Measurements from ENCODE around the gene GSE1.
A peak's percentile ranks its signal among the peaks of the same experiment; 100 is the strongest.

Gene GSE1

GRCh38 chr16:85696781-85697180 lies 83.7 kb downstream of the GSE1 start:
- no peak for DNase-seq (ENCODE audit: low read depth in 1 of 2, low spot score in 1 of 2)

- DNase-seq (ENCODE audit: low read depth in 1 of 2, low spot score in 1 of 2), result no peak
These were observed 84.3 kb downstream of the GSE1 start for GRCh38 chr16:85697431-85697830.

DNA sequence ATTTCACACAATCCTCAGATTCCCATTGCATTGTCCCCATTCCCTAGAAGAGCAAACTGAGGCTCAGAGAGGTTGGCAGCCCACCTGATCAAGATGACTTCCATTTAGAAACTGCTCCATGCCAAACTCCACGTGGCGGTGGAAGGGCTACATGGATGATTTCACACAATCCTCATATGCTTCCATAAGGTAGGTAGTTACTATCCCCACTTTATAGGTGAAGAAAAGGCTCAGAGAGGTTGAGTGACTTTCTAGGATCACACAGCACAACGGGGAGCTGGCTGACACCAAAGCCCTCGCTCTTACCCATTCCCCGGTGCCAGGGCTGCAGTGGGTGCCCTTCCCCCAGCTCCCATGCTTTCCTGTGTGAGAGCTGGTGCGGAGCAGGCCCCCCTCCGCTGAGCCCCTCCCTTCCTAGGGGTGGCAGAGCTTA lies 85.4 kb downstream of the GSE1 start:
- no peak for DNase-seq (ENCODE audit: low read depth in 1 of 2, low spot score in 1 of 2)

- no peak for DNase-seq (ENCODE audit: low read depth in 1 of 2, low spot score in 1 of 2)
These were observed 85.9 kb downstream of the GSE1 start for GRCh38 chr16:85698935-85699558.

- no peak for DNase-seq (ENCODE audit: low read depth in 1 of 2, low spot score in 1 of 2)
These were observed 86.5 kb downstream of the GSE1 start for GRCh38 chr16:85699628-85700027.

DNA sequence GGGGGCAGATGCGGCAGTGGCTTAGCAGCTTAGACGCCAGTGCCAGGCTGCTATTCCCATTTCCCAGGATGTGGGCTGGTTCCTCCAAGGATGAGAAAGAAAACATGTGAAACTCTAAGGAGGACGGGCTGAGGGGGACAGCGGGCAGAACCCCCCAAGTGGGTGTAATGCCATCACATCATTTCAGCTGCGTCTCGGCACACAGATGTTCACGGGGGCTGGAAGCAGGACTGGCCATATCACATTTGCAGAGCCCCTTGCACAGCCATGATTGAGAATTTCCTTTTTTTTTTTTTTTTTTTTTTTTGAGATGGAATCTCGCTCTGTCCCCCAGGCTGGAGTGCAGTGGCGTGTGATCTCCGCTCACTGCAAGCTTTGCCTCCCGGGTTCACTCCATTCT lies 90.9 kb downstream of the GSE1 start:
- DNase-seq (ENCODE audit: low read depth in 1 of 2, low spot score in 1 of 2), result no peak

DNA sequence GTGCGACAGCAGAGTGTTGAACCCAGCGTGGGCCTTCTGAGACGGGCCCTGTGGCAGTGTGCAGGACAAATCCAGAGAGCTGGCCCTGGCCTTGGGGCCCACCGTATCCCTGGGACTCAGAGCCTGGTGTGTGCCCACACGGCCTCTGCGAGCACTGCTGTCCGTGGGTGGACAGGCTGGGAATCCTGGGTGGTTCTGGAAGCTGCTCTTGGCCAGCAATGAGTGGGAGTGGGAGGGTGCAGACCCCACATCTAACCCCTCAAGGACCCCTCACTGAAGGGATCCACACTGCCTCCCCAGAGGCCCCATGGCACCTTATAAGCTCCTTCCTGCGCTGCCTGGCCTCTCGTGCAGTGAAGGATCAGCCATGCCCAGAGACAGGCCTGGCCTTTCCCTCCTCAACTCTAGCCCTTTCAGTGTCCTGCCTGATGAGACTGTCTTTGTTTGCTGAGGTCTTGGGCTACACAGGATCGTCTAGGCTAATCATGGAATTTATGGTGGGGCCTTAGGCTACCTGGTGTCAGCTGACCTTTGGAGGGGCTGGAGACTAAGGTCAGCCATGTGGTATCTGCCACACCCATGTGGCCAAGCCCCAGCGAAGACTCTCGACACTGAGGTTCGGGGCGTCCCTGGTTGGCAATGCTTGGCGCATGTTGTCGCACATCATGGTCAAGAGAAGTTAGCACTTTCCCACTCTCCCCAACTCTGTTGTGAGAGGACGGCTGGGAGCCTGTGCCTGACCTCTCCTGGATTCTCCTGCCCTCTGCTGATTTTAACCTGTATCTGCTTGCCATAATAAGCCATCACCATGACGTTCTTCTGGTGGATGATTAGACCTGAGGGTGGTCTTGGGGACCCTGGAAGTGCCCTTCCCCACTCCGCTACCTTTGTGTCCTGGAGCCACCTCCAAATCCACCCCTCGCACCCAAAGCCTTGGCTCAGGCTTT lies 92.1 kb downstream of the GSE1 start:
- DNase-seq (ENCODE audit: low read depth in 1 of 2, low spot score in 1 of 2), result no peak

GRCh38 chr16:85706449-85707034 lies 93.4 kb downstream of the GSE1 start:
- no peak for DNase-seq (ENCODE audit: low read depth in 1 of 2, low spot score in 1 of 2)

DNA sequence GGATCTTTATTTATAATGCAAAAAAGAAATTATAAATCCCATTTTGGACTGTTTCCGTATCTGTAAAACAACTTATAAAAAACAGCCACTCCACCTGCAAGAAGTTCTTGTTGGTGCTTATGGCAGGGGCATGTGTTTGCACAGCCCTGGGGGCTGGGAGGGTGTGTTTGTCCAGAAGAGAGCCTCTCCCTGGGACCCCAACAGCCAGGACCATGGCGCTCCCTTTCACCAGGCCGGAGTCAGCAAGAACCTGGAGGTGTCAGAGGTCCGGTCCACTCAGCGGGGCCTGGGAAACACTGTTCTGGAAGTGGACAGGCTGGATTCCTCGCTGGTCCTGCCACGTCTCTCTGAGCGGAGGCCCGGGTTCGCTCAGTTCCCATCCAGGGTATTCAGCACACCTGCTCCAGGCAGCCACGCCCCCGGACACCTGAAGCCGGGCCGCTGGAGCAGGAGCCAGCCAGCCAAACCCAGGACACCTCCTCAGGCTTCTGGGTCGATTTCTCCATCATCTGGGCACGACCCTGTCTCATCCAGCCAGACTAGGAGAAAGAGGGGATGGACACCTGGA lies 94.5 kb downstream of the GSE1 start:
- DNase-seq (ENCODE audit: low read depth in 1 of 2, low spot score in 1 of 2), result no peak

DNA sequence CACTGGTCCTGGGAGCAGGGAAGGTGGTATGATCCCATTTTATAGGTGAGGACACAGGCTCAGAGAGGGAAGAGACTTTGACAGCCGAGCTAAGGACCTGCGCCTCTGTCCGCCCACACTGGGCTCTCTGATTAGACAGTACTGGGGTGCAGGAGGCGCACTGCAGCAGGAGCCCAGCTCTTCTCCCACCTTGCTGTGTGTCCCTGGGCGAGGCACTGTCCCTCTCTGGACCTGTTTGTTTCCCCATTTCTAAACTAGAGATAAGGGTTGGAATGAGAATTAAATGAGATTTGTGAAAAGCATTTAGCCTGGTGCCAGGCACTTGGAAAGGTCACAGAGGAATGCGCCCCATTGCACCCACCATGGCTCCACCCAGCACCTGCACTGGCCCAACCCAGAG lies 95.2 kb downstream of the GSE1 start:
- DNase-seq (ENCODE audit: low read depth in 1 of 2, low spot score in 1 of 2), result no peak

DNA sequence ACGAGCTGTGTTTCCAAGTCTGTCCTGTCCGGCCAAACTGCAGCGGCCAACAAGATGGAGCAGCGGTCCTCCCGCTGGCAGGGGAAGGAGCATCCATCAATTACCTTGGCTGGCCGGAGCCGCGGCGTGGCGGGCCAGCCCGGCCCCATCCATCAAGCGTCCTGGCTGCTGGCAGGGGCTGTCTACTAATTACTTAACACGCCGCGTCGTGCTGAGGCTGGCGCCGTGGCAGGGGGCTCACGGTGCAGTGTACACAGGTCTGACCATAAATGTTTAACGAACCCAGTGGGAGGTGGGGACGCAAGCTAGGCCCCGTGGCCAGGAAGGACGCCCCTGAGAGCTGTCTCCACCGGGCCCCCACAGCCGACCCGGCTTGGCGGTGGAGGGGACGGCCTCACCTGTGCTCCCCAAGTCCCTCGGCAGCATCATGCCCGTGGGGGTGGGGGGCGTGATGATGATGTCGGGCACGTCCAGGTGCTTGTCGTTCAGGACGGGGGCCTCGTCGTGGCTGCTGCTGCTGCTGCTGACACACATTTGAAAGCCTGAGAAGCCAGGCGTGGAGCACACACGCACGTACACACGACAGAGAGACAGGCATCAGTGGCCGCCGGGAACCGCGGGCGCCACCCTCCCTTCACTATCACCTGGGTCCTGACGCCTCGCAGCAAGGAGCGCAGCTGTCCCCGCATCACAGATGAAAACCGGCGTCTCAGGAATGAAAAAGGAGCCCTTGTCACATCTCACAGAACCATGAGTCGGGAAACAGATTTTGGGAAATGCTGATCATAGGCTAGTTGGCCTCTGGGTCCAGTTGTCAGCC lies 96.9 kb downstream of the GSE1 start:
- DNase-seq (ENCODE audit: low read depth in 1 of 2, low spot score in 1 of 2), result no peak

DNA sequence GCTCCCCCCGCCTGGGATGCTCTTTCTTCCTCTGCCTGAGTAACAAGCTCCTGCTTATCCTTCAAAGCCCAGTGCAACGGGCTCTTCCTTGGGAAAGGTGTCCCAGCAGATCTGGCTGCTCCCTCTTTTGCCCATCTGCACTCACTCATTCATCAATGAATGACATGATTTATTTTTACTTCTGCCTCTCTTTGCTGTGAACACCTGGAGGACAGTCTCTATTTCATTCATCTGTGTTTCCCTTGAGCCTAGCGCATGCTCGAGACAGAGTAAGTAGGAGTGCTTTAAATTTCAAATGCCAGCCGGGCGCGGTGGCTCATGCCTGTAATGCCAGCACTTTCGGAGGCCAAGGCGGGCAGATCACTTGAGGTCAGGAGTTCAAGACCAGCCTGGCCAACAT lies 97.6 kb downstream of the GSE1 start:
- DNase-seq (ENCODE audit: low read depth in 1 of 2, low spot score in 1 of 2), result no peak

- DNase-seq (ENCODE audit: low read depth in 1 of 2, low spot score in 1 of 2), result no peak
These were observed 99.0 kb downstream of the GSE1 start for GRCh38 chr16:85711982-85712587.

- DNase-seq (ENCODE audit: low read depth in 1 of 2, low spot score in 1 of 2), result no peak
These were observed 99.7 kb downstream of the GSE1 start for GRCh38 chr16:85712801-85713200.

DNA sequence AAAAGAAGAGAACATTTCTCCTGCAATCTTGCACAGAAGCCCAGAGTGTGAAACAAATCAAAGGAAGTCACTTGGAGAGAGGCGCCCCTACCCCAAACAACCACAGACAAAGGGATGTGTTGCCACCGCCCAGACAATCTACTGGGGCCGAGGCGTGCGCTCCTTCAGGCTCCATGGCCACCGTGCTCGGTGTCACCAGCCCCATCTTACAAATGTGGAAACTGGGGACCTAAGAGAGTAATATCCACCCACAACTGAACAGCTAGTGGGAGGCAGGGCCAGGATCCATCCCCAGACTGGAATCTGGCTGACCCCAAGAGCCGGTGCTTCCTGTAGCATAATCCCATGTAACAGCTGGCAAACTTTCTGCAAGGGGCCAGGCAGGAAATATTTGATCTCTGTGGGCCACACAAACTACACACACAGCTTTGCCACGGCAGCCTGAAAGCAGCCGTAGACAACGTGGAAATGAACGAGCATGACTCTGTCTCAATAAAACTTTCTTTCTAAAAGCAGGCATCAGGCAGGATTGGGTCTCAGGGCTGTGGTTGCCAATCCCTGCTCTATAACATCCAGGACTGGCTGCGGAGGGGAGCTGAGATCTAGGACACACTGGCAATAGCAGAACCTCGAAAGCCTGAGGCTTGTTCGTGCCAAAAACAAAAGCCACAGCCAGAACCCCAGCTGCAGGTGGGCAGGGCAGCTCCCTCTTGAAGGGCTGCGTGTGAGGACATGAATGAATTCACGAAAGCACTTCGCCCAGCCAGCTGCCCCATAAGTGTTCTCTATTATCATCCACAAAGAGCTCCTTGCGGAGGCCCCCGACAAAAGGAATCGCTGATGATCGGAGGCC lies 102.3 kb downstream of the GSE1 start:
- DNase-seq (ENCODE audit: low read depth in 1 of 2, low spot score in 1 of 2), result no peak

DNA sequence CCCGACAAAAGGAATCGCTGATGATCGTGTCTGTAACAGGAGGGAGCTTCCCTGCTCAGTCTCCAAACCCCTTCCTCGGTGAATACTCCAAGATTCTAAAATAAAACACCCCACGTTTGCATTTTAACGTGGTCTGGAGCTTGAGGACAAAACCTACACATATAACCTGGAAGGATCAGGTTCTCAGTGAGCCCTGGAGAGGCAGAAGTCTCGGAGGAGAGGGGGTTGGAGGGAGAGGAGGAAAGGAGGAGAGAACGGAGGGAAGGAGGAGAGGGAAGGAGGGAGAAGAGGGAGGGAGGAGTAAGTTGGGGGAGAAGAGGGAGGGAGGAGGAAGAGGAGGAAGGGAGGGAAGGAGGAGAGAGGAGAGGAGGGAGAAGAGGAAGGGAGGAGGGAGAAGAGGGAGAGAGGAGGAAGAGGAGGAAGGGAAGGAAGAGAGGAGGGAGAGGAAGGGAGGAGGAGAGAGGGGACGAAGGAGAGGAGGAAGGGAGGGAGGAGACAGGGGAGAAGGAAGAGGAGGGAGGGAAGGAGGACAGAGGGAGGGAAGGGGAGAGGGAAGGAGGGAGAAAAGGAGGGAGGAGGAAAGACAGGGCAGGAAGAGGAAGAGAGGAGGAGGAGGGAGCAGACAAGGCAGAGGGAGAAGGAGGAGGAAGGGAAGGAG lies 103.0 kb downstream of the GSE1 start:
- DNase-seq (ENCODE audit: low read depth in 1 of 2, low spot score in 1 of 2), result no peak

DNA sequence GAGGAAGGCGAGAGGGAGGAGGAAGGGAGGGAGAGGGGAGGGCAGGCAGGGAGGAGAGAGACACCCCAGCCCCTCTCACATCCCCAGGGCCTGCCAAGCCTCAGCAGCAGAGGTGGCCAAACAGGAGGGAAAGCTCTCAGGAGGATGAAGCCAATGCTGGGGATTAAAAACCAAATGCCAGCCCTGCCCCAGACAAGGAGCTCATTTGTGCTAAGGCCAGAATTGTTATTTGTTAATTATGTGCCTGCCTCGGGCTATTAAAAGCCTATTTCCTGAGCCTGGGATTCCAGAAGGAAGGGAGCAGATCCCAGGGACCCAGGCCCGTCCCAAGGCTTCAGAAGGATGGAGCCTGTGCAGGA lies 103.5 kb downstream of the GSE1 start:
- DNase-seq (ENCODE audit: low read depth in 1 of 2, low spot score in 1 of 2), result no peak

- DNase-seq (ENCODE audit: low read depth in 1 of 2, low spot score in 1 of 2), result peak; percentile 14 to 30
These were observed 104.5 kb downstream of the GSE1 start for GRCh38 chr16:85717393-85718152.

DNA sequence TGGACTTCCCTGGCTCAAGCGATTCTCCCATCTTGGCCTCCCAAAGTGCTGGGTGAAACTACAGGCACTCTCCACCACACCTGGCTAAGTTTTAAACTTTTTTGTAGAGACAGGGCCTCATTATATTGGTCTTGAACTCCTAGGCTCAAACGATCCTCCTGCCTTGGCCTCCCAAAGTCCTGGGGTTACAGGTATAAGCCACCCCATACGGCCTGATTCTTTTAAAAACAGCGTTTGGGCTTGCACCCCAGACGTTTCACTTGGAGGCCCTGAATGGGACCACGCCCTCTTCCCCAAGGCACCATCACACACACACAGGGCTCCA lies 105.0 kb downstream of the GSE1 start:
- no peak for DNase-seq (ENCODE audit: low read depth in 1 of 2, low spot score in 1 of 2)
